Measurements from ENCODE around the gene COPS9.

- TF ChIP-seq CTCF (conservative IDR thresholded peaks at IDR 0.05; ENCODE audit: low read depth, low read length) (no peak), EZH2 (IDR thresholded peaks at IDR 0.05; ENCODE audit: low read length, unreplicated experiment) (no peak)
Measured at GRCh38 chr2:240163844-240164574, 27.9 kb upstream of the COPS9 start.

Data from PC-3 (cell line).